ENCODE data around the gene AP5M1. TPM values are rescaled to one million over a fixed set of nuclear protein-coding genes. Genes with fewer than 3 reads are reported as not detected.

AP5M1 gene
- total RNA-seq, 1 experiment from 2014 or later, result 28.3 TPM

DNA sequence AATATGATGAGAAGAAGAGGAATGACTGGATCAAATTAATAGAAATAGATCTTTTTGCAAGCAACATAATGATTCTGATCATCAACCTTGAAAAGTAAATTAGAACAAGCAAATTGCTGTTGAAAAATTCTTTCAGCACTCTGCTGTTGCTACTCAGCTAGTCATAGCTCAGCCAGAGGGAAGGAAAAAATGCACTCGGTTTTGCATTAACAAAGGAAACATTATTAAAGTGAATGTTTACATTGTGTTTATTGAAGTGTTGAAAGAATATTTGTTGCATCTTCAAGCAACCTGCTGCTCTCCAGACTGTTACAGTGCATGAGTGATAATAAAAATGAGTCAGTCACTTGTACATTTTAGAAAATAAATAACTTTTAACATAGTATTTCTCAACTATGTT, 26.5 kb downstream of the AP5M1 start:
- no peaks in the 10 kb centered on the region for H4K20me1 ChIP-seq (ENCODE audit: insufficient read depth)
- no peaks in the 10 kb centered on the region for H3K79me2 ChIP-seq (ENCODE audit: low read depth)
- no peak overlapping the region for H3K4me3 ChIP-seq
- ChIA-PET POLR2A (ENCODE audit: unreplicated experiment) (no interaction called here), CTCF (no interaction called here)
- H3K4me2 ChIP-seq, result no peak overlapping the region
- intact Hi-C loops (cut with micrococcal nuclease; ENCODE audit: unreplicated experiment), result loop anchor here (10.0 kb wide), 1 partner anchor 640 kb away; no protein-coding TSS in a partner anchor
- H3K27me3 ChIP-seq (ENCODE audit: insufficient read depth, low read depth), result no peaks in the 10 kb centered on the region
- peaks cover 4% of the 10 kb centered on the region for H3K36me3 ChIP-seq (ENCODE audit: low read depth)
- DNase-seq, result no peak
- BruUV-seq (replicated peaks), result no TSS peak
- no peaks in the 10 kb centered on the region for H3K9me2 ChIP-seq (ENCODE audit: insufficient read depth)
- no peaks in the 10 kb centered on the region for H3K9me3 ChIP-seq (ENCODE audit: insufficient read depth, low read depth)
- H3K4me1 ChIP-seq (replicated peaks; ENCODE audit: insufficient read depth), result peaks cover 15% of the 10 kb centered on the region
- H3K27ac ChIP-seq, result no peak overlapping the region
- H3F3A ChIP-seq (ENCODE audit: insufficient read depth, low read depth), result peaks cover 6% of the 10 kb centered on the region
- TF ChIP-seq, protein P1, sequence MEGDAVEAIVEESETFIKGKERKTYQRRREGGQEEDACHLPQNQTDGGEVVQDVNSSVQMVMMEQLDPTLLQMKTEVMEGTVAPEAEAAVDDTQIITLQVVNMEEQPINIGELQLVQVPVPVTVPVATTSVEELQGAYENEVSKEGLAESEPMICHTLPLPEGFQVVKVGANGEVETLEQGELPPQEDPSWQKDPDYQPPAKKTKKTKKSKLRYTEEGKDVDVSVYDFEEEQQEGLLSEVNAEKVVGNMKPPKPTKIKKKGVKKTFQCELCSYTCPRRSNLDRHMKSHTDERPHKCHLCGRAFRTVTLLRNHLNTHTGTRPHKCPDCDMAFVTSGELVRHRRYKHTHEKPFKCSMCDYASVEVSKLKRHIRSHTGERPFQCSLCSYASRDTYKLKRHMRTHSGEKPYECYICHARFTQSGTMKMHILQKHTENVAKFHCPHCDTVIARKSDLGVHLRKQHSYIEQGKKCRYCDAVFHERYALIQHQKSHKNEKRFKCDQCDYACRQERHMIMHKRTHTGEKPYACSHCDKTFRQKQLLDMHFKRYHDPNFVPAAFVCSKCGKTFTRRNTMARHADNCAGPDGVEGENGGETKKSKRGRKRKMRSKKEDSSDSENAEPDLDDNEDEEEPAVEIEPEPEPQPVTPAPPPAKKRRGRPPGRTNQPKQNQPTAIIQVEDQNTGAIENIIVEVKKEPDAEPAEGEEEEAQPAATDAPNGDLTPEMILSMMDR (conservative IDR thresholded peaks at IDR 0.05), result no peak
- TF ChIP-seq EZH2 (IDR thresholded peaks at IDR 0.05; ENCODE audit: low read depth), result no peak
- no peak overlapping the region for H2AFZ ChIP-seq

DNA sequence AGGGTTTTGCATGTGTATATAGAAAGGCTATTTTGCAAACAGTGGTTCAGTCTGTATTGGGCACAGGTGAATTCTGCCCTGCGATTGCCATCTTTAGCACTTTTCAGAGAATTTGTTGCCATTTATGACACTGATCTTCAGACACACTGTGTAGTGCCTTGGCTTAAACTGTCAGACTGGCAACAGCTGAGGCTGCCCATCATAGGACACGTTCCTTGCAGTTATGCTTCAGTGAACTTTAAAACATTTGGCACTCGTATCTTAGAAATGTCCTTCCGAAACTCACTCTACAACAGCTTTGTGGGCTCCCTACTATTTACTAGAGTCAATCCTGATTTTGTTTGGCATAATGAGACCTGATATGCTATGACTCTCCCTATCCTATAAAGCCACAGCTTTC, 29.1 kb downstream of the AP5M1 start:
- ChIA-PET CTCF (no interaction called here), POLR2A (ENCODE audit: unreplicated experiment) (interaction anchor here (0.7 kb wide), 1 partner anchor 430 kb away, joined by 3 read pairs; no protein-coding TSS in a partner anchor)
- no peak overlapping the region for H3K4me2 ChIP-seq
- no peak overlapping the region for H3K27ac ChIP-seq
- DNase-seq, result no peak
- intact Hi-C loops (cut with micrococcal nuclease; ENCODE audit: unreplicated experiment), result loop anchor here (10.0 kb wide), 1 partner anchor 643 kb away; no protein-coding TSS in a partner anchor
- no peaks in the 10 kb centered on the region for H3K27me3 ChIP-seq (ENCODE audit: insufficient read depth, low read depth)
- TF ChIP-seq EZH2 (IDR thresholded peaks at IDR 0.05; ENCODE audit: low read depth), result no peak
- TF ChIP-seq, protein P1 (conservative IDR thresholded peaks at IDR 0.05), result no peak
- no peaks in the 10 kb centered on the region for H3K79me2 ChIP-seq (ENCODE audit: low read depth)
- no peak overlapping the region for H2AFZ ChIP-seq
- H4K20me1 ChIP-seq (ENCODE audit: insufficient read depth), result no peaks in the 10 kb centered on the region
- no peaks in the 10 kb centered on the region for H3K9me3 ChIP-seq (ENCODE audit: insufficient read depth, low read depth)
- no peaks in the 10 kb centered on the region for H3K9me2 ChIP-seq (ENCODE audit: insufficient read depth)
- BruUV-seq (replicated peaks), result no TSS peak
- H3K4me3 ChIP-seq, result no peak overlapping the region
- H3K4me1 ChIP-seq (replicated peaks; ENCODE audit: insufficient read depth), result peaks cover 2% of the 10 kb centered on the region; the same call in 1 of the 2 replicates
- H3K36me3 ChIP-seq (ENCODE audit: low read depth), result no peaks in the 10 kb centered on the region
- peaks cover 2% of the 10 kb centered on the region for H3F3A ChIP-seq (ENCODE audit: insufficient read depth, low read depth)

DNA sequence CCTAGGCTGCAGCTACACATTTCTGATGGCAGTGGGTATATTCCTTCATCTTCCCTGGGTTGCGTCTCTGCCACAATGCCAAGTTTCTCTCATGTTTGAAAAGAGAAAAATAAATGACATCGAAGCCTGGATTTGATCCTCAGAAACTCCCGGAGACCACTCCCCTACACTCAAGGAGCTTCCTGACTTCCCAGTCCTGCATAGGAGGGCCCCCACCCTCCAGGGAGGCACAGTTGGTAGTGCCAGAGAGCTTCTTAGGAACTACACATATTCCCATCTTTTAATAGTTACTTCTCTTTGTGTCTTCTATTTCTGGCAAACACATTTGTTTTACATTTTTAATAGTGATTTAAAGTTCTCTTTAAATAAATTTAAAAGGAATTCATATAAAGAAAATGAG, 30.7 kb downstream of the AP5M1 start:
- intact Hi-C loops (cut with micrococcal nuclease; ENCODE audit: unreplicated experiment), result loop anchor here (10.0 kb wide), 1 partner anchor 645 kb away; no protein-coding TSS in a partner anchor
- no peak overlapping the region for H3K27ac ChIP-seq
- no peak overlapping the region for H3K4me2 ChIP-seq
- no peaks in the 10 kb centered on the region for H3K27me3 ChIP-seq (ENCODE audit: insufficient read depth, low read depth)
- H2AFZ ChIP-seq, result no peak overlapping the region
- no peak overlapping the region for H3K4me3 ChIP-seq
- CTCF ChIA-PET, result interaction anchor here (0.5 kb wide), 1 partner anchor 1721 kb away, joined by 4 read pairs; no protein-coding TSS in a partner anchor
- H3F3A ChIP-seq (ENCODE audit: insufficient read depth, low read depth), result no peaks in the 10 kb centered on the region; the same call in 1 of the 2 replicates
- no peak for DNase-seq
- no TSS peak for BruUV-seq (replicated peaks)
- no peaks in the 10 kb centered on the region for H4K20me1 ChIP-seq (ENCODE audit: insufficient read depth)
- no peaks in the 10 kb centered on the region for H3K79me2 ChIP-seq (ENCODE audit: low read depth)
- H3K36me3 ChIP-seq (ENCODE audit: low read depth), result no peaks in the 10 kb centered on the region
- POLR2A ChIA-PET (ENCODE audit: unreplicated experiment), result interaction anchor here (0.7 kb wide), 1 partner anchor 31 kb away, joined by 6 read pairs; the partner anchor contains the start of genes AP5M1 and EXOC5
- no peaks in the 10 kb centered on the region for H3K9me3 ChIP-seq (ENCODE audit: insufficient read depth, low read depth)
- H3K4me1 ChIP-seq (replicated peaks; ENCODE audit: insufficient read depth), result no peaks in the 10 kb centered on the region
- no peaks in the 10 kb centered on the region for H3K9me2 ChIP-seq (ENCODE audit: insufficient read depth)
- TF ChIP-seq, protein P1 (conservative IDR thresholded peaks at IDR 0.05), result no peak
- no peak for TF ChIP-seq EZH2 (IDR thresholded peaks at IDR 0.05; ENCODE audit: low read depth)

Data from PC-9 (cell line).